Fibroblast of skin of back (primary cell): ENCODE results near the gene YPEL3.

Experiments used
- DNase-seq: peaks from one replicate; pipeline ENCODE4 v3.0.0-alpha.2; 2013

YPEL3 gene

DNA sequence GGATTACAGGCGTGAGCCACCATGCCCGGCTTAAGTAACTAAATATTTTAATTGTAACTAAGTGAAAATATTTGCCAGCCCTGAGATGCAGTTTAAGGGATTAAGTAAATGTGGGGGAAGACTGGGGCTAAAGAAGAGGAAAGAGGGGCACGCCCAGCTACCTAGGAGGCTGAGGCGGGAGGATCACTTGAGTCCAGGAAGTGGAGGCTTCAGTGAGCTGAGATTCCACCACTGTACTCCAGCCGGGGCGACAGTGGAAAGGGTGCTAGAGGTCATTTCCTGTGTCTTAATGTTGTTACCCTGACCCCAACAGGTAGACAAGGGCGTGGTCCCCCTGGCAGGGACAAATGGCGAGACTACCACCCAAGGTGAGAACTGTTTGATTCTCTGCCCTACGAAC, 27.7 kb downstream of the YPEL3 start:
- DNase-seq: no peak

DNA sequence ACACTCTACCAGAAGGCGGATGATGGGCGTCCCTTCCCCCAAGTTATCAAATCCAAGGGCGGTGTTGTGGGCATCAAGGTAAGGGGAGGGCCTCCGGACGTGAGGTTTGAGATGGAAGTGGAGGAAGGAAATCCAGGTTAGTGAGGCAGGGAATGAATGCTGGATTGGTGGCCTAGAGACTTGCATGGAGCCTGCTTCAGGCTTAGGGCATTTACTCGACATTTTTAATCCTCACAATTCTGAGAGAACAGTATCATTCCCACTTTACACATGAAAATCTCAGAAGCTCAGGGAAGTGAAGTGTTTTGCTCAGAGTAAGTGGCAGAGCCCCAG, 28.5 kb downstream of the YPEL3 start:
- DNase-seq: no peak

DNA sequence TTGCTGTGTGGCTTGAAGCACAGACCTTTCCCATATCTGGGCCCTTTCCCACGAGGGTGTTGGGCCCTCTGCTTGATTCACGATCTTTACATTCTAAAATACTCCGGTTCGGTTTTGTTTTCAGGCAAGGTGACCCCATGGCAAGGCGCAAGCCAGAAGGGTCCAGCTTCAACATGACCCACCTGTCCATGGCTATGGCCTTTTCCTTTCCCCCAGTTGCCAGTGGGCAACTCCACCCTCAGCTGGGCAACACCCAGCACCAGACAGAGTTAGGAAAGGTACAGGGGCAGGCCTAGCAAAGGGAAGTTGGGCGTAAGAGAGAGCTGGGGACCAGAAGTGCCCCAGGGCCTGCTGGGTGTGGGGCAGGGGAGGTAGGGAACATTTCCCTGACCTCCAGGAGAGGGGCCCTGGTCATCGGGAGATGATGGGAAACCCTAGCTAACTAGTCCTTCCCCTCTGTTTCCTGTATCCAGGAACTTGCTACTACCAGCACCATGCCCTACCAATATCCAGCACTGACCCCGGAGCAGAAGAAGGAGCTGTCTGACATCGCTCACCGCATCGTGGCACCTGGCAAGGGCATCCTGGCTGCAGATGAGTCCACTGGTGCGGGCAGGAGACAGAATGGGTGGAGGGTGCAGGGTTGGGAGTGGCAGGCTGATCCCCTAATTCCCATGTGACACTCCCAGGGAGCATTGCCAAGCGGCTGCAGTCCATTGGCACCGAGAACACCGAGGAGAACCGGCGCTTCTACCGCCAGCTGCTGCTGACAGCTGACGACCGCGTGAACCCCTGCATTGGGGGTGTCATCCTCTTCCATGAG, 29.0 kb downstream of the YPEL3 start:
- DNase-seq: no peak

DNA sequence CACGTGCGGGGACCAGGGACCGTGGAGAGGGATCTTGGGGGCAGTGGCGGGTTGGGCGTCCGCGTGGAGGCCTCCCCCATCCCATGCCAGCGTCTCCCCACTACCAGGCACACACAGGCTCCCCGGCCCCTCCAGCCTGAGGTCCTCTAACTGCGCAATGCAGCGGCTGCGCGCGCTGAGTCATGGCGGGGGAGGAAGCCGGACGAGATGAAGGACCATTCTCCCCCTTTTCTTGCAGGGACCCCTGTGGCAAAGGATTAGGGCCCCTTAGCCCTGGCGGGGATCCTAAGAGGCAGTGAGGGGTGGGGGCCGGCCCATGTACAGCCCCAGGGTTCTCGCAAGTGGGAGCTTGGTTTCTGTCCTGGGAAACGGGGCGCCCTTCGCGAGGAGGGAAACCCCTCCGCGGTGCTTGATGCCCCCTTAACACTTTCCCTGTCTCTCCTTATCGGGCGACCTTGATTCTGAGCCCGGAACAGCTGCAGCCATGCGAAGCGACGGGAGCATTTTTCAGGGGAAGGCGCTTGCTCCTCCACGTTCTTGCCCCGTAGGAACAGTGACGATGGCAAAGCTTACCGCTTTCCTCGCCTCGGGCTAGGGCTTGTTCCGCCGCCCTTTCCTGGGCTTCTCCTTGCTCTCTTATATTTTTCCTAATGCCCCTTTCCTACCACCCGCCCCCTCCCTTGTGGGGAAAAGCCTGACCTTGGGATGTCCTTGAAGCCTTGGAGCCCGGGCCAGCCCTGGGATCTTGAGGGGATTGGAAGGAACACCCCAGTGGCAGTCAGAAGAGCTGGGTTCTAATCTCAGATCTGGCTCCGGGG, 29.9 kb downstream of the YPEL3 start:
- peak; percentile 57 for DNase-seq

DNA sequence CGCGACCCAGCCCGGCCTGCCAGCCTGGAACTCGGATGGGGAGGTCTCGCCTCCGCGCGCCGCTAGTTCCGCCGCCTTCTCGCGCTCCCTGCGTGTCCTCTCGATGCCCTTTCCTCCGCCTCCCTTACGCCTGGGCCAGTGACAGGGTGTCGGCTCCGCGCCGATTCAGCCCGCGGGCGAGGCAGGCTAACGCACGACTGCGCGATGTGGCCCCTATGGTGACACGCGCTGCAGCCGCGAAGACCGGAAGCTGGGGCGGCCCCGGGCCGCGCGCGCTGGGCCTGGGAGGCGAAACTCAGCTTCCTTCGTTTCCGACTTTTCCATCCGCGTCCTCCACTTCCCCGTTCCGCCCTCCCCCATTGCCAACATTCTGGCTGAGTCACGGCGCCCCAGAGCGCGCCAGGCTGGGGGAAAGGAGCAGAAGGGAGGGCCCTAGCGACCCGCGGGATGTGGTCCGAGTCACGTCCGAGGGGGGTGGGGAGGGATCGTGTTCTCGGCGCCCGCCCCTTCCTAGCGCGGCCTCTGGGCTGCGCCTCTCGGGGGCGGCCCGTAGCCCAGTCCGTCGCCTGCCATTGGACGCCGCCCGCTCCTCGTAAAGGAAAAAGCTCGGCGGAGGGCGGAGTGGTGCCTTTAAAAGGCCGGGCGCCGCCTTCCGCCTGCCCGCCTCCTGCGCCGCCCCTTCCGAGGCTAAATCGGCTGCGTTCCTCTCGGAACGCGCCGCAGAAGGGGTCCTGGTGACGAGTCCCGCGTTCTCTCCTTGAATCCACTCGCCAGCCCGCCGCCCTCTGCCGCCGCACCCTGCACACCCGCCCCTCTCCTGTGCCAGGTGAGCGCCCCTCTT, 30.7 kb downstream of the YPEL3 start, which contains the start of gene ALDOA:
Gene ALDOA, plus strand, starts transcription at position 659 of the 841 bp plus-strand sequence. CDS start 1,138 bp downstream, outside the sequence.
- DNase-seq: peak; percentile 99

- DNase-seq: no peak
Measured at GRCh38 chr16:30064729-30065101, 31.3 kb downstream of the YPEL3 start.

GRCh38 chr16:30063893-30064728, 31.9 kb downstream of the YPEL3 start:
- peak; percentile 49 for DNase-seq

DNA sequence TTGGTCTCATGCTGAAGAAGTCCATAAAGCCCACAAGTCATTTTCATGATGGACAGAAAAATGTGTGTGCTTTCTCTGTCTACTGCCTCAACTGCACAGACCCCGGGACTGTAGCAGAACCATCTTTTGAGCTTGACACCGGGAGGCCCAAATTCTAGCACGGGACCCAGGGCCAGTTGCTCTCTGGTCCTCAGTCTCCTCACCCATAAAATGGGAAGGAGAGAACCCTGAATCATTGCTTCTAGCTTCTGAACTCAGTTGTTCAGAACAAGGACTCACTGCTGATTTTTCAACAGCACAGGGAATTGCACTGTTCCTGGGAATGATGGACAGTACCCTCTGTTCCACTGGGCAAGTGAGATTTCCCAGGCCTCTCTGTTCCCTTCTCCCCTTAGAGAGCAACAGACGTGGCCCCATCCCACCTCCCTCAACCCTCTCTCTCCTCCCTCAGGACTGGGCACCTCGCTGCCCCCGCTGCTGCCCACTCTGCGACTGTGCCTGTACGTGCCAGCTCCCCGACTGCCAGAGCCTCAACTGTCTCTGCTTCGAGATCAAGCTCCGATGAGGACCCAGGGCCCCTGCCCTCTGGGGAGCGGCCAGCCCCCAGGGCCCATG, 32.6 kb downstream of the YPEL3 start:
- no peak for DNase-seq

DNA sequence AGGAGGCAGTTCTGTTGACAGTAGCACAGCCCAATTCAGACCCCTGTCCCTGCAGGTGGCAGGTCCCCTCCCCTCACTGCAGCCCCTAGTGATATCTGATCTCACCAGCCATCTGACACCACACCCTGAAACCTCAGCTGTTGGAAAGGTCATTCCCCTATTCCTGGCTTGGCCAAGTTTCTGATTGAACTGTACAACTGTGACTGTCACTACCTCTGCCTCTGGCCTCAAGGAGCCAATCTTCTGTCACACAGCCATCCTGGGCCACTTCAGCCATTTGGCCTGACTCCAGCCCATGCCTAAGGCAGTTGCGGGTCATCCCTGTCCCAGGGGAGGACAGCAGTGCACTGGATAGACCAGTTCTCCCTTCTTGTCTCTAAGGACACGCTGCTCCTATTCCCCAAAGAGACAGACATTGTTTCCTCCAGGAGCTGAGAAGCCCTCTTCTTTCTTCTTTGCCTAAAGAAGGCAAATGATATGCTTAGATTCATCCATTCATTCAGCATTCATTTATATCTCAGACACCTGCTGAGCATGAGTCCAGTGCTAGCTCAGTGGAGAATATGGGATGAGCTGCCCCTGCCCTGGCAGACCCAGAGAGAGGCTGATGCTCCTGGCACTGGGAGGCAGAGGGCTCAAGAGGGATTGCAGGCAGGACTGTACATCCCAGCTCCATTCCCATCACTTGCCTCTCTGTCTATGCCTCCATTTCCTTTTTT, 35.0 kb downstream of the YPEL3 start:
- DNase-seq: no peak

DNA sequence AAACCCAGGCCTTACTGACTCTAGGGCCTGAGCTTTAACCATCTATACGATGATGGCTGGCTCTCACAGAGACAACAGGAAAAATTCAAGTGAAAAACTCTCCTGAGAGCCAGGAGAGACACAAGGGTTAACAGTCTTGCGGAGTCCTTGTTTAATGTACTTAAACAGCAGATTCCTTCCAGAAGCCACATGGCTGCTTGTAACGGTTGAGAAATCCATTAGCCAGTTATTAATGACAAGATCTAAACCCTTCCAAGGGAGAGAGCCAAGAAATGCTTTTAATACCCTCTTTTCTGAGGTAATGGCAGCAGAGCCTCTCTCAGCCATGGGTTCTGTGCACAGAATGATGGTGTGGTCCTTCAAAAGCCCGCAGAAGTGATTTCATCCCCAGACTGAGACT, 35.7 kb downstream of the YPEL3 start:
- no peak for DNase-seq

DNA sequence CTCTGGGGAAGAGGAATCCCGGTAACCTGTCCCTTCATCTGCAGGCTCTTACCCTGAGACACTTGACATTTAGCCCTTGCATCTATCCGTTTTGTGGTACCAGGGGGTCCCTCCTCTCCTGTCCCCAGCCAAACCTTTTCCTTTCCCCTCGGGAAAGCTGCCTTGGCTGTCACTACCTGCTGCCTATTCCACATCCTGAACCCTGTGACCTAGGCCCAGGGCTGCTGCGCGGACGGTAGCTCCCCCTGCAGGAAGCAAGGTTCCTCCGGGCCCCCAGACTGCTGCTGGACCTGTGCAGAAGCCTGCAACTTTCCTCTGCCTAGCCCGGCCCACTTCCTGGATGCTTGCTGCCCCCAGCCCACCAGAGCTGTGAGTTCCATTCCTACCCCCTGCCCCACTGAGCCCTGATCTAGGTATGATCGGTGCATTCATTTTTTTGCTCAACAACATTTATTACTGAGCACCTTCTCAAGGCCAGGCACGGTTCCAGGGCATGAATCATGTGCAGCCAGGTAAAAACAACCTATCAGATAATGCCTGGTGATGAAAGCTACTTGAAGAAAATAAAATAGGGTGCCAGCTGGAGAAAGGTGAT, 41.0 kb downstream of the YPEL3 start:
- DNase-seq: no peak

GRCh38 chr16:30054451-30054850, 41.6 kb downstream of the YPEL3 start:
- no peak for DNase-seq

GRCh38 chr16:30053376-30054015, 42.5 kb downstream of the YPEL3 start:
- peak; percentile 84 for DNase-seq

- peak; percentile 91 for DNase-seq
Measured at GRCh38 chr16:30052671-30053372, 43.2 kb downstream of the YPEL3 start.

GRCh38 chr16:30051518-30051917, 44.5 kb downstream of the YPEL3 start:
- DNase-seq: peak; percentile 86

DNA sequence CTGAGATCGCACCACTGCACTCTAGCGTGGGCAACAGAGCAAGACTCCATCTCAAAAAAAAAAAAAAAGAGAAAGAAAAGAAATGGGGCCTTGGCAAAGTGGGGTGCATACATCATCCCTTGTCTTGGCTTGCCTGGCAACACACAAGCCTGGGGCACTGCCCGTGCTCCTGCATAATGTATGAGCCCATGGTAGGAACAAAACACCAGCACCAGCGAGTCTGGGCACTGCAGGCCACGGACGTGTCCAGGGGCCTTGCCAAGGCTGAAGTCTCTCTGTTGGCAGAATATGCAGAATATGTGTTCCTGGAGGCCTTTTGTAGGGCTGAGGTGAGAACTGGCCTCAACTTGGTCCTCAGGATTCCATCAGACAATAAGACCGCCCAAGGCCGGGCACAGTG, 46.1 kb downstream of the YPEL3 start:
- DNase-seq: no peak

DNA sequence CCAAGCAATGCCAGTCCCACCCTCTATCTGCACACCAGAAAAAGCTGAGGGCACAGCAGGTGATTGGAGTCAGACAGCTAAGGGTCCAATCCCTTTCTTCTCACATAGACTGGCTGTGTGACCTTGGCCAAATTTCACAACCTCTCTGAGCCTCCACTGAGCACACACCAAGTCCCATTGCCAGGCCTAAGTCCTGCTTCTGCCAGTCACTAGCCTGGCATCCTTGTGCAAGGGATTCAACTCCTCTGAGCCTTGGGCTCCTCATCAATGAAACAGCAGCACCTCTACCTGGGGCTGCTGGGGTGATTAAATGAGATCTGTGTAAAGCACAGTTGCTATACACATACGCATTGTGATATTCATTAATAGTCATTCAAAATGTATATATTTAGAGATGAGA, 49.4 kb downstream of the YPEL3 start:
- no peak for DNase-seq

DNA sequence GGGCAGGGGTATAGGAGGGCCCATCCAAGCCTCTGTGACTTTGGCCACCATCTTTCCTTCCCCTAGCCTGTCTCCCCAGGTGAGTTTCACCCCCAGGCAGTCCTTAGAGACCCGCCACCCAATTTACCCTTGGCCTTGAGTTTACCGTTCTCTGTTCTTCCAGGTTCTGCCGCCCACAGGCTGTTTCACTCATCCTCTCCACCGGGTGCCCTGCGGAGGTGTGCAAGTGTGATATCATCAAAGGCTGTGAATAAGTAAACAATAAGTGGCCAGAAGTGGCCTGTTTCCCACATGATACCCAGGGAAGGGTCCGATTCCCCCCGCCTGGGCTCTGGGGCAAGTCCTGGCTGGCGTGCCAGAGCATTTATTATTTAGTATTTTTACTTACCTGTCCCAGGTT, 49.8 kb downstream of the YPEL3 start:
- DNase-seq: no peak
